Mucosa of gallbladder (tissue), 1 donor: ENCODE measurements around the gene COG4. TPM values are rescaled to one million over a fixed set of nuclear protein-coding genes. Genes with fewer than 3 reads are reported as not detected.
"Not testable (repeated sequence)": the region's sequence is repeated elsewhere in the genome, so short reads cannot be mapped to it uniquely, and the experiment has no call there.

Experiments
- DNase-seq: peaks from one replicate; pipeline ENCODE4 v3.0.0-alpha.2; 2020; ENCODE audit warnings: low spot score
- total RNA-seq: library from RNA; stranded (reverse); gene quantifications from one replicate; pipeline ENCODE4 v1.2.1, GENCODE V29; 2021
- donor health status: DM: no; HTN: no; CAD: no.

Gene COG4
- total RNA-seq, 1 donor from 2014 or later: 59.7 TPM

DNA sequence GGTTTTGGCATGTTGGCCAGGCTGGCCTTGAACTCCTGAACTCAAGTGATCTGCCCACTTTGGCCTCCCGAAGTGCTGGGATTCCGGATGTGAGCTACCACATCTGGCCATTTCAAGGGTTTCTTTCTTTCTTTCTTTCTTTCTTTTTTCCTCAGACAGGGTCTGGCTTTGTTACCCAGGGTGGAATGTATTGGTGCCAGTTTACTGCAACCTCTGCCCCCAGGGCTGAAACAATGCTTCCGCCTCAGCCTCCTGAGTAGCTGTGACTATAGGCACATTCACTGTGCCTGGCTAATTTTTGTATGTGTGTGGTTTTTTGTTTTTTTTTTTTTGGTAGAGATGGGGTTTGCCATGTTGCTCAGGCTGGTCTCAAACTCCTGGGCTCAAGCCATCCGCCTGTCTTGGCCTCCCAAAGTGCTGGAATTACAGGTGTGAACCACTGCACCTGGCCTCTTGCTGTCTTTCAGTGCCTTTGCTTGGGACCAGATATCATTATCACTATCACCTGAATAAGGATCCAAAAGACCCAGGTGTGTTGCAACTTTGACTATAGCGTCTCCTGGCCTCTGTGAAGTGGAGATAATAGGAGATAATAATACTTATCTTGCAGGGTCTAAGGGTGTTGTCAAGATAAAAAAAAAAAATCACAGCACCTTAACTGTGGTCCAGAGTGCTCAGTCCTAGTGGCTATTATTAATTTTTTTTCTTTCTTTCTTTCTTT lies 65.7 kb downstream of the COG4 start:
- no peak for DNase-seq

- no peak for DNase-seq
Measured at GRCh38 chr16:70455910-70456309, 67.4 kb downstream of the COG4 start.

- DNase-seq: peak; percentile 61
Measured at GRCh38 chr16:70454222-70455034, 68.9 kb downstream of the COG4 start, which contains the start of gene FCSK. TSS of gene FCSK (plus strand) at chr16:70454595. CDS start at chr16:70463191, 8,596 bp downstream.

DNA sequence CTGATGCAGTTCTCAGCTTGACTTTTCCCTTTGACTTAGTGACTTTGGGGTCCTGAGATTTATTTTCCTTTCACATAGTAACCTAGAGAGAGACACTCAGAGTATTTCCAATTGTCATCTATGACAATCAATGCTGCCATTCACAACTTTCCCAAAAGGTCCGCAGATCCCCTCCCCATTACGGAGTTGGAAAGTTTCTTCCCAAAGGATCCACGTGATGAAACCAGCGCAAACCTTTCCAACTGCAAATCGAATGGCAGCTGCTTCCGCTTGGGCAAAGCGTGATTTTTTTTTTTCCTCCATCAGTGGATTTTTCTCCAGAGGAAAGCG lies 69.5 kb downstream of the COG4 start:
- no peak for DNase-seq

DNA sequence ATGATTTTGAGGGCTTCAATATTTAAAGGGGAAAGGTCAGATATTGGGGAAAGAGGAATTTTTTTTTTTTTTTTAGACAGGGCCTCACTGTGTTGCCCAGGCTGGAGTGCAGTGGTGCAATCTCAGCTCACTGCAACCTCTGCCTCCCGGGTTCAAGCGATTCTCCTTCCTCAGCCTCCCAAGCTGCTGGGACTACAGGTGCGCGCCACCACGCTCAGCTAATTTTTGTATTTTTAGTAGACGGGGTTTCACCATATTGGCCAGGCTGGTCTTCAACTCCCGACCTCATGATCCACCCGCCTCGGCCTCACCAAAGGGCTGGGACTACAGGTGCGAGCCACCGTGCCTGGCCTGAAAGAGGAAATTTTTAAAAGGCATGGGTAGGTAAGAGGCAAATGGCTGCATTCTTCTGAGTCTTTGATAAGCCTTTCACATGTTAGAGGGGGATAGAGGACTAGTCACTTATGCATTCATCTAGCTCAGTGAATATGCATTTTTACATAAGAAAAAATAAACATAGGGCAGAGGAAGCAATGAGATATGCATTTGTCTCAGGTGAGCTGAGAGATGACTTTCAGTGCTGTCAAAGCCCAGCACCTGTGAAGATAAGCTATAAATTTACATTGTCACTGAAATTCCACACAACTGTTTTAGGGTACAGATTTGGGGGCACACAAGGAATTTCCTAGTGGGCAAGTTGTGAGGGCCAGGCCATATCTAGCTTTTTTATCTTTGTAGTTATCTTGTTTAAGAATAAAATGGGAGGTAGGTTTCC lies 70.0 kb downstream of the COG4 start:
- no peak for DNase-seq

- not testable (repeated sequence) for DNase-seq
Measured at GRCh38 chr16:70451004-70451340, 72.4 kb downstream of the COG4 start.

DNA sequence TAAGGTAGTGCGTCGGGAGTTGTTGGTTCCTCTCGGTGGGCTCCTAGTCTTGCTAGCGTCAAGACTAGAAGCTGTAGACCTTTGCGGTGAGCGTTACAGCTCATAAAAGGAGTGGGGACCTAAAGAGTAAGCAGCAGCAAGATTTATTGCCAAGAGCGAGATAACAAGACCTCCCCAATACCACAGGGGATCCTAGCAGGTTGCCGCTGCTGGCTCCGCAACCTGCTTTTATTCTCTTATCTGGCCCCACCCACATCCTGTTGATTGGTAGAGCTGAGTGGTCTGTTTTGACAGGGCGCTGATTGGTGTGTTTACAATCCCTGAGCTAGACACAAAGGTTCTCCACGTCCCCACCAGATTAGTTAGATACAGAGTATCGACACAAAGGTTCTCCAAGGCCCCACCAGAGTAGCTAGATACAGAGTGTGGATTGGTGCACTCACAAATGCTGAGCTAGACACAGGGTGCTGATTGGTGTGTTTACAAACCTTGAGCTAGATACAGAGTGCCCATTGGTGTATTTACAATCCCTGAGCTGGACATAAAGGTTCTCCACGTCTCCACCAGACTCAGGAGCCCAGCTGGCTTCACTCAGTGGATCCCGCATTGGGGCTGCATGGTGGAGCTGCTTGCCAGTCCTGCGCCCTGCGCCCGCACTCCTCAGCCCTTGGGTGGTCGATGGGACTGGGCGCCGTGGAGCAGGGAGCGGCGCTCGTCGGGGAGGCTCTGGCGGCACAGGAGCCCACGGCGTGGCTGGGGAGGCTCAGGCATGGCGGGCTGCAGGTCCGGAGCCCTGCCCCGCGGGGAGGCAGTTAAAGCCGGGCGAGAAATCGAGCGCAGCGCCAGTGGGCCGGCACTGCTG lies 73.0 kb downstream of the COG4 start:
- DNase-seq: not testable (repeated sequence)

DNA sequence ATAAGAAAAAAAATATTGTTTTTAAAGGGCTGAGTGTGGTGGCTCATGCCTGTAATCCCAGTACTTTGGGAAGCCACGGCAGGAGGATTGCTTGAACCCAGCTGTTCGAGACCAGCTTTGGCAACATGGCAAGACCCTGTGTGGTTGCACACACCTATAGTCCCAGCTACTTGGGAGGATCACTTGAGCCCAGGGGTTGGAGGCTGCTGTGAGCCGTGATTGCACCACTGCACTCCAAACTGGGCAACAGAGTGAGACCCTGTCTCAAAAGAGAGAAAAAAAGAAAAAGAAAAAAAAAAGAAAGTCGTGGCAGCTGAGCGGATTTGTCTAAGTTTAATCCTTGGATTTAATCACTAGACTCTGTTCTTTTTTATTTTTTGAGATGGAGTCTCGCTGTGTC lies 75.3 kb downstream of the COG4 start:
- DNase-seq: no peak

DNA sequence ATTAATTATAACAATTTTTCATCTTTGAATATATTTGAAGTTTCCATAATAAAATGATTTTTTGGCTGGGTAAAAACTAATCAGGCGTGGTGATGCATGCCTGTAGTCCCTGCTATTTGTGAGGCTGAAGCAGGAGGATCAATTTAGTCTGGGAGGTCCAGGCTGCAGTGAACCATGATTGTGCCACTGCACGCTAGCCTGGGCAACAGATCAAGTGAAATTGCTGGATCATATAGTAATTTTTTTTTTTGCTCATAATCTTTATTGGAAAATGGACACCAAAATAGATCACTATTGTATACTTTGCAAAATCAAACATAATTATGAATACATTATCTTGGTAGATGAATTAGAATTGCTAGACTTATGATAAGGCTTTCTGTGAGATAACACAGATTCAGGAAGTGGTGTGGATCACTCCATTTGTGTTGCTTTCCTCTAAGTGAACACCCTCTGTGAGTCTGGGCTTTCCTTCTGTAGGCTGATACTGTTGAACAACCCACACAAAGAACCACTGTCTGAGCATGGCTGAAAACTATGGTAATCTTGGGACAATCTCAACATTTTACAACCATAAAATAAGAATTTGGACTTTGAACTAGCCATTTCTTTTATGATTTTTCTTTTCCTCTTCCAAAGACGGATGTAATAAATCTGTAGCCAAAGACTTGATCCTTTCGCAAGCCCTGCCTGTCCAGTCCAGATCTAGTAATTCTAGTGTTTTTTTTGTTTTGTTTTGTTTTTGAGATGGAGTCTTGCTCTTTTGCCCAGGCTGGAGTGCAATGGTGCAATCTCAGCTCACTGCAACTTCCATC lies 78.9 kb downstream of the COG4 start:
- no peak for DNase-seq

DNA sequence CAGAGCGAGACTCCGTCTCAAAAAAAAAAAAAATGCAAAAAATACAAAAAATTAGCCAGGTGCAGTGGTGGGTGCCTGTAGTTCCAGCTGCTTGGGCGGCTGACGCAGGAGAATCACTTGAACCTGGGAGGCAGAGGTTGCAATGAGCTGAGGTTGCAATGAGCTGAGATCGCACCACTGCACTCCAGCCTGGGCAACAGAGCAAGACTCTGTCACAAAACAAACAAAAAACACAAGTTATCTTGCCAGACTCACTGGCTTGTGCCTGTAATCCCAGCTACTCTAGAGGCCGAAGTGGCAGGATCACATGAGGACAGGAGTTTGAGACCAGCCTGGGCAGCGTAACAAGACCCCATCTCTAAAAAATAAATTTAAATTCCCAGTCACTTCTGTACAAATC lies 81.0 kb downstream of the COG4 start:
- DNase-seq: no peak

DNA sequence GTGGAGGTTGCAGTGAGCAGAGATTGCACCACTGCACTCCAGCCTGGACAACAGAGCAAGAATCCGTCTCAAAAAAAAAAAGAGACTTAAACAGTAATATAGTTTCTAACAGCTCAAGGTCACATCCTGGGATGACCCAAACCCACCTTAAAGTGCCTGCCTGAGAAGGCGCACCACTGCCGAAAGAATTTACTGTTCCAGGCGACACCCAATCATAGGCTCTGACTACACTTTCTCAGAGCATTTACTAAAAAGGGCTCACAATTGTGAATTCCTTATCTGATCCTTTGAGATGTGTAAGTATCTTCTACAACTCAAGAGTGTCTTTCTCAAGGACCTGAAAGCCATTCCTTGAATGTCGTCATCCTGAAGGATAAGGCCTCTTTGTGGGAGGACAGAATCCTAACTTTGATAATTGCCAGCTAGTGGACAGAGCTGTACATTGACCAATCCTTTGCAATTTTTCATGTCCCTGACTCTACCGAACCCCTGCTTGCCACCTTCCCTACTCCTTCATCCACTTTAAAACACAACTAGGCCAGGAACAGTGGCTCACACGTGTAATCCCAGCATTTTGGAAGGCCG lies 81.9 kb downstream of the COG4 start:
- no peak for DNase-seq

- no peak for DNase-seq
Measured at GRCh38 chr16:70440009-70440692, 83.2 kb downstream of the COG4 start.

DNA sequence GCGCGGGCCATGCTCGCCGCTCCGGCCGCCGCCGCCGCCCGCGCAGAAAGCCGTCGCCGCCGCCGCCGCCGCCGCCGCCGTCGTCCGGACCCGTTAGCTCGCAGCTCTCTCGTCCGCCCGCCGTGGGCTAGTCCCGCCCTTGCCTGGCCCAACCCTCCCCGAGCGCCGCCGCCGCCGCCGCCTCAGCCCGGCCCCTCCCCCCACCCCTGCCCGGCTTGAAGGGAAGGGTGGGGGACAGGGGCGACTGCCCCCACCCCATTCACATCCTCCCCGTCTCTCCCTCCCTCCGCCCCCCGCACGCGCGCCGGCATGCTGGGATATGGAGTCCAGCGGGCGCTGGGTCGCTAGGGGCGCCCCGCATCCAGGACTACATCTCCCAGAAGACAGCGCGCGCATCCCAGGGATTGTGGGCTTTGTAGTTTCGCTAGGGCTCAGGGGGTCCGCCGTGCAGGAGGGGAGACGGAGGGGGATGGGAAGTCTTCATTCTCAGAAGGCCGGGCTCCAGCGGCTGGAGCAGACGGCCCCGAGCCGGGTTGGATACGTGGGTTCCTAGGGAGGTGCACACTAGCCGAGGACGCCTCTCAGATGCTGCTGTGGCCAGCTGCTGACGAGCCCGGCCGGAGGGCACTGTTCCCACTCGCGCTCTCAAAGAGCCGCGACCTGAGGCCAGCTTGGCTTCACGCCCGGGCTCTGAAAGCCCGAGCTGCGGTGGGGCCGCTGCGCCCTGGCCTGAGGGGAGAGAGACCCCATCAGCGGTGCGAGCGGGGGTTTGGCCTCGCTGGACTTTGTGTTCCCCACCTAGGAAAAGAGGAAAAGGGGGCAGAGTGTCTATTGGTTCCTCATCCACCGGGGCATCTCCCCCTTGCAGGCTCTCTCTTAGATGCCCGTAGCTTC lies 84.1 kb downstream of the COG4 start, which contains the start of gene ST3GAL2:
Gene ST3GAL2, minus strand, starts transcription at position 132 of the 894 bp plus-strand sequence. CDS start 40,570 bp downstream, outside the sequence.
- peak; percentile 93 for DNase-seq

DNA sequence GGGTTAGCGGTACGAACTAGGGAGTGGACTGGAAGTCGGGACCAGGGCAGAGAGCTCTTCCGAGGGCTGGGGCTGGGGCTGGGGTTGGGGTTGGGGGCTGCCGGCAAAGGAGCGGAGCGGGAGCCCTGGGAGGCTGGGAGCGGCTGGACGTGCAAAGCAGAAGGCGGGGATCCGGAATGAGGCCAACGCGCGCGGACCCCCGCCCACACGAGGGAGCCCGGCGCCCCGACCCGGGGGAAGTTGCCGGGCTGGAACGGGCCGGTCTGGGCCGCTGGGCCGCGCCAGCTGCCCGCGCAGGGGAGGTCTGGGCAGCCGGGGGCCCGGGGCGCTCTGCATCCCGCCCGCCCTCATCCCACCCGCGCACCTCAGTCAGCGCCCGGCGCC lies 84.8 kb downstream of the COG4 start:
- no peak for DNase-seq

- DNase-seq: no peak
Measured at GRCh38 chr16:70437582-70438557, 85.5 kb downstream of the COG4 start.

DNA sequence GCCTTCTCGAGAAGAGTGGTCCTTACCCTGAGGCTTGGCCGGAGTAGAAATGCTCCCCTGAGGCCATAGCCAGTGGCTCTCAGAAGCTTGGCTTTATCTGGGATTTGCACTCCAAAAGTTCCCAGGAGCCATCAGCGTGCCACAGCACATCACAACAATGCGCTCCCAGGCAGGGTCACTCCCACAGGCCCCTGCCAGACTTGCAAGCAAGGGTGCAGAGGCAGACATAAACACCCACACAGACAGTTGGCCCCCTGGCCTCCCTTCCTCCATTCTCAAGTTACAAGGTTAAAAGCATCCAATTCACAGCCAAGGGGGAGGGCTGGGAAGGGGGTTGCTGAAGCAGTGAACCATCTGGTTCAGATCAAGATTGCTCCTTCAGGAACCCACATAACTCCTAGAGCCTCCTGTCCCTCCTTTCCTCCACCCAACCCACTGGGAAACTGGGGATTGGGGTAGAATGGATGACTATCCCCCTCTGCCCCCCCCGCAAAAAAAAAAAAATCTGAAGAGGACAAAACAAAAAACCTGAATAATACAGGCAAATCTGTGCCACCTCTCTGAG lies 86.3 kb downstream of the COG4 start:
- DNase-seq: no peak
